Fibroblast of lung (primary cell): ENCODE data around the gene IP6K2. TPM values are rescaled to one million over a fixed set of nuclear protein-coding genes. Genes with fewer than 3 reads are reported as not detected.
"Not testable (repeated sequence)": the region's sequence is repeated elsewhere in the genome, so short reads cannot be mapped to it uniquely, and the experiment has no call there.

Source experiments
- DNase-seq, 2 donors: peaks; one replicate each; pipeline versions ENCODE4 v3.0.0 to v3.0.0-alpha.2; 2010; ENCODE audit warnings: low read depth in 2 of 2
- H2AFZ ChIP-seq: 2 replicates; pipeline ENCODE4 v1.5.1; 2012; ENCODE audit warnings: low read length, control low read depth, inconsistent platforms
- H3K27ac ChIP-seq: 2 replicates; pipeline ENCODE4 v1.5.1; 2011; ENCODE audit warnings: low read length, control low read depth; ENCODE audit not compliant: insufficient read depth
- H3K27me3 ChIP-seq: 2 replicates; pipeline ENCODE4 v1.5.1; 2011; ENCODE audit warnings: mild to moderate bottlenecking, low read length; ENCODE audit not compliant: control insufficient read depth, insufficient read depth
- H3K36me3 ChIP-seq: 2 replicates; pipeline ENCODE4 v1.5.1; 2011; ENCODE audit warnings: low read length; ENCODE audit not compliant: control insufficient read depth, insufficient read depth
- H3K4me1 ChIP-seq: 2 replicates; pipeline ENCODE4 v1.5.1; 2011; ENCODE audit warnings: low read length; ENCODE audit not compliant: control insufficient read depth, insufficient read depth; ENCODE audit errors: extremely low read depth
- H3K4me2 ChIP-seq: 2 replicates; pipeline ENCODE4 v1.5.1; 2011; ENCODE audit warnings: low read length, control low read depth; ENCODE audit not compliant: insufficient read depth; ENCODE audit errors: extremely low read depth
- H3K4me3 ChIP-seq, 4 experiments: fragments of 200-600 bp in 1 of 4; sonication (generic) in 1 of 4; replicated peaks in 1 of 4; 2 replicates each; pipeline ENCODE4 v1.5.1; 2011 to 2016; ENCODE audit warnings: low read length in 4 of 4, low read depth in 3 of 4, mild to moderate bottlenecking in 3 of 4, control low read depth in 2 of 4, inconsistent platforms in 1 of 4, mixed read lengths in 1 of 4; ENCODE audit not compliant: insufficient read depth in 1 of 4; ENCODE audit errors: control extremely low read depth in 1 of 4
- H3K79me2 ChIP-seq: 2 replicates; pipeline ENCODE4 v1.5.1; 2012; ENCODE audit warnings: mild to moderate bottlenecking, low read length, inconsistent platforms; ENCODE audit not compliant: control insufficient read depth, insufficient read depth
- H3K9ac ChIP-seq: 2 replicates; pipeline ENCODE4 v1.5.1; 2011; ENCODE audit warnings: mild to moderate bottlenecking, low read length, control low read depth; ENCODE audit not compliant: insufficient read depth
- H3K9me3 ChIP-seq: 2 replicates; pipeline ENCODE4 v1.5.1; 2012; ENCODE audit warnings: low read depth, low read length; ENCODE audit not compliant: control insufficient read depth, insufficient read depth
- H4K20me1 ChIP-seq: 2 replicates; pipeline ENCODE4 v1.5.1; 2011; ENCODE audit warnings: low read length; ENCODE audit not compliant: control insufficient read depth, insufficient read depth; ENCODE audit errors: extremely low read depth
- EZH2 ChIP-seq: IDR thresholded peaks from 2 replicates; pipeline ENCODE4 v1.5.1; 2012; ENCODE audit warnings: low read length, control low read depth, mild to moderate bottlenecking; ENCODE audit errors: missing control alignments
- polyA plus RNA-seq, 2 donors: library from polyadenylated mRNA; depleted of rRNA in 1 of 2; stranded (reverse) in 1 of 2; unstranded in 1 of 2; fragments of >200 nt; gene quantifications; 2 replicates each; pipeline ENCODE4 v1.2.1, GENCODE V29; 2011 to 2012; ENCODE audit warnings: missing spikeins in 1 of 2
- total RNA-seq: library from RNA; depleted of rRNA; stranded (reverse); fragments of >200 nt; gene quantifications from 2 replicates; pipeline ENCODE4 v1.2.1, GENCODE V29; 2014
- TF ChIP-seq, protein P1 (sequence below), 2 donors: IDR thresholded peaks in 1 of 2; conservative IDR thresholded peaks in 1 of 2; 1 replicate in 1 of 2; 2 replicates in 1 of 2; pipeline ENCODE4 v1.5.1; 2011 to 2012; ENCODE audit warnings: low read length in 2 of 2, control low read depth in 1 of 2, inconsistent platforms in 1 of 2, low read depth in 1 of 2, mild to moderate bottlenecking in 1 of 2

Gene IP6K2
- total and polyA plus RNA-seq, 2 donors (not counting 1 experiment from before 2014, with no cell fraction given) = 53.5 to 58.9 TPM

- Histone ChIP-seq H3K4me2 (no peak overlapping the region), H3K27me3 (no peaks in the 10 kb centered on the region), H3K9ac (no peak overlapping the region), H3K79me2 (no peaks in the 10 kb centered on the region), H4K20me1 (no peaks in the 10 kb centered on the region), H2AFZ (no peak overlapping the region), H3K4me3 (no peak overlapping the region), H3K9me3 (no peaks in the 10 kb centered on the region), H3K4me1 (peaks cover 5% of the 10 kb centered on the region), H3K27ac (no peak overlapping the region), H3K36me3 (peaks cover 3% of the 10 kb centered on the region)
- TF ChIP-seq, protein P1, sequence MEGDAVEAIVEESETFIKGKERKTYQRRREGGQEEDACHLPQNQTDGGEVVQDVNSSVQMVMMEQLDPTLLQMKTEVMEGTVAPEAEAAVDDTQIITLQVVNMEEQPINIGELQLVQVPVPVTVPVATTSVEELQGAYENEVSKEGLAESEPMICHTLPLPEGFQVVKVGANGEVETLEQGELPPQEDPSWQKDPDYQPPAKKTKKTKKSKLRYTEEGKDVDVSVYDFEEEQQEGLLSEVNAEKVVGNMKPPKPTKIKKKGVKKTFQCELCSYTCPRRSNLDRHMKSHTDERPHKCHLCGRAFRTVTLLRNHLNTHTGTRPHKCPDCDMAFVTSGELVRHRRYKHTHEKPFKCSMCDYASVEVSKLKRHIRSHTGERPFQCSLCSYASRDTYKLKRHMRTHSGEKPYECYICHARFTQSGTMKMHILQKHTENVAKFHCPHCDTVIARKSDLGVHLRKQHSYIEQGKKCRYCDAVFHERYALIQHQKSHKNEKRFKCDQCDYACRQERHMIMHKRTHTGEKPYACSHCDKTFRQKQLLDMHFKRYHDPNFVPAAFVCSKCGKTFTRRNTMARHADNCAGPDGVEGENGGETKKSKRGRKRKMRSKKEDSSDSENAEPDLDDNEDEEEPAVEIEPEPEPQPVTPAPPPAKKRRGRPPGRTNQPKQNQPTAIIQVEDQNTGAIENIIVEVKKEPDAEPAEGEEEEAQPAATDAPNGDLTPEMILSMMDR (conservative IDR thresholded peaks at IDR 0.05 in 1 of 2, IDR thresholded peaks at IDR 0.05 in 1 of 2; ENCODE audit: low read depth in 1 of 2, low read length in 2 of 2) = no peak
- TF ChIP-seq EZH2 = no peak
- no peak for DNase-seq
Observed at GRCh38 chr3:48743773-48744172, 26.8 kb upstream of the IP6K2 start.

DNA sequence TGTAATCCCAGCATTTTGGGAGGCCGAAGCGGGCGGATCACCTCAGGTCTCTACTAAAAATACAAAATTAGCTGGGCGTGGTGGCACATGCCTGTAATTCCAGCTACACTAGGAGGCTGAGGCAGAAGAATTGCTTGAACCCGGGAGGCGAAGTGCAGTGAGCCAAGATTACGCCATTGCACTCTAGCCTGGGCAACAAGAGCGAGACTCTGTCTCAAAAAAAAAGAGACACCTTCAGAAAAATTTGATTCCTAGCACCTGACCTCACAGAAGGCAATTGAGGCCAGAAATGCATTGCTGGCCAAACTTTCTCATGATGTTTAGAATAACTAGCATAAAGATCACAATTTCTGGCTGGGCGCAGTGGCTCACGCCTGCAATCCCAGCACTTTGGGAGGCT is 24.2 kb upstream of the IP6K2 start:
- not testable (repeated sequence) for H3K27ac ChIP-seq, DNase-seq, H4K20me1 ChIP-seq, H3K4me2 ChIP-seq, H3K27me3 ChIP-seq, H3K36me3 ChIP-seq, H3K79me2 ChIP-seq, H3K4me1 ChIP-seq, H3K9ac ChIP-seq, H3K9me3 ChIP-seq, H2AFZ ChIP-seq, H3K4me3 ChIP-seq

- Histone ChIP-seq H3K36me3 (no peaks in the 10 kb centered on the region), H3K9me3 (no peaks in the 10 kb centered on the region), H3K4me2 (peak overlapping the region; percentile 71), H3K4me1 (peaks cover 5% of the 10 kb centered on the region), H3K27ac (no peak overlapping the region), H2AFZ (peak overlapping the region; percentile 71), H4K20me1 (no peaks in the 10 kb centered on the region), H3K79me2 (no peaks in the 10 kb centered on the region), H3K4me3 (peak overlapping the region in 2 of 4 experiments; percentile 8 to 30), H3K27me3 (no peaks in the 10 kb centered on the region), H3K9ac (no peak overlapping the region)
- TF ChIP-seq EZH2 = no peak
- TF ChIP-seq, protein P1 (conservative IDR thresholded peaks at IDR 0.05 in 1 of 2, IDR thresholded peaks at IDR 0.05 in 1 of 2; ENCODE audit: low read depth in 1 of 2, low read length in 2 of 2) = peak; percentile 79 to 90
- peak; percentile 68 to 92 for DNase-seq
Observed at GRCh38 chr3:48739955-48740823, 23.2 kb upstream of the IP6K2 start.
